HG03025 (cell line): ENCODE measurements around the gene FRMD3.
"Not testable (repeated sequence)": the region's sequence is repeated elsewhere in the genome, so short reads cannot be mapped to it uniquely, and the experiment has no call there.

Experiments used
- ATAC-seq: cut with Tn5 transposase; IDR thresholded peaks from one replicate; pipeline ENCODE4 v1.9.1; 2021; ENCODE audit warnings: mild to moderate bottlenecking, moderate library complexity; ENCODE audit not compliant: unreplicated experiment, low FRiP score

The FRMD3 gene

GRCh38 chr9:83403527-83404238 is 134.5 kb downstream of the FRMD3 start:
- ATAC-seq = no peak

- ATAC-seq = no peak
Measured at GRCh38 chr9:83401328-83401900, 136.8 kb downstream of the FRMD3 start.

- no peak for ATAC-seq
Measured at GRCh38 chr9:83396813-83397212, 141.4 kb downstream of the FRMD3 start.

- no peak for ATAC-seq
Measured at GRCh38 chr9:83396342-83396741, 141.9 kb downstream of the FRMD3 start.

- ATAC-seq = no peak
Measured at GRCh38 chr9:83392228-83392627, 146.0 kb downstream of the FRMD3 start.

GRCh38 chr9:83388346-83388745 is 149.9 kb downstream of the FRMD3 start:
- no peak for ATAC-seq

GRCh38 chr9:83387401-83388185 is 150.6 kb downstream of the FRMD3 start:
- no peak for ATAC-seq

- ATAC-seq = no peak
Measured at GRCh38 chr9:83385317-83385716, 152.9 kb downstream of the FRMD3 start.

- no peak for ATAC-seq
Measured at GRCh38 chr9:83384214-83384613, 154.0 kb downstream of the FRMD3 start.

- ATAC-seq = no peak
Measured at GRCh38 chr9:83383034-83383433, 155.2 kb downstream of the FRMD3 start.

- no peak for ATAC-seq
Measured at GRCh38 chr9:83382421-83382820, 155.8 kb downstream of the FRMD3 start.

- no peak for ATAC-seq
Measured at GRCh38 chr9:83379045-83379444, 159.2 kb downstream of the FRMD3 start.

GRCh38 chr9:83372957-83373356 is 165.2 kb downstream of the FRMD3 start:
- ATAC-seq = no peak

GRCh38 chr9:83367326-83367725 is 170.9 kb downstream of the FRMD3 start:
- ATAC-seq = no peak

GRCh38 chr9:83362341-83362995 is 175.7 kb downstream of the FRMD3 start:
- no peak for ATAC-seq

- ATAC-seq = no peak
Measured at GRCh38 chr9:83359039-83359438, 179.2 kb downstream of the FRMD3 start.

GRCh38 chr9:83358493-83358892 is 179.7 kb downstream of the FRMD3 start:
- ATAC-seq = not testable (repeated sequence)

- ATAC-seq = no peak
Measured at GRCh38 chr9:83355729-83356151, 182.5 kb downstream of the FRMD3 start.

GRCh38 chr9:83355024-83355444 is 183.2 kb downstream of the FRMD3 start:
- no peak for ATAC-seq

GRCh38 chr9:83349031-83349430 is 189.2 kb downstream of the FRMD3 start:
- no peak for ATAC-seq
